Kidney (tissue), 14 donors: Measurements from ENCODE around the gene UMPS. TPM values are rescaled to one million over a fixed set of nuclear protein-coding genes. Genes with fewer than 3 reads are reported as not detected.
"Not testable (repeated sequence)": the region's sequence is repeated elsewhere in the genome, so short reads cannot be mapped to it uniquely, and the experiment has no call there.

ENCODE experiments used
- DNase-seq, 5 donors: peaks; one replicate each; pipeline ENCODE4 v3.0.0-alpha.2; 2013 to 2020
- FAIRE-seq: peaks from 2 replicates; lab custom pipeline; 2012; peaks lifted over from hg19 to GRCh38; lab: Jason Lieb, UNC
- H3K27ac ChIP-seq, 2 donors: one replicate each; pipeline ENCODE4 v1.7.0; 2013; ENCODE audit warnings: low read depth in 2 of 2, low read length in 2 of 2, inconsistent platforms in 1 of 2
- H3K27me3 ChIP-seq: one replicate; pipeline ENCODE4 v1.7.1; 2013; ENCODE audit warnings: low read length, inconsistent platforms; ENCODE audit not compliant: control insufficient read depth, insufficient read depth
- H3K36me3 ChIP-seq, 3 donors: one replicate each; pipeline versions ENCODE4 v1.7.0 to v1.7.1; 2013; ENCODE audit warnings: low read length in 3 of 3, control low read depth in 1 of 3, inconsistent platforms in 1 of 3; ENCODE audit not compliant: insufficient read depth in 3 of 3, control insufficient read depth in 2 of 3
- H3K4me1 ChIP-seq, 3 donors: one replicate each; pipeline versions ENCODE4 v1.7.0 to v1.7.1; 2013; ENCODE audit warnings: low read length in 3 of 3, inconsistent platforms in 1 of 3, low read depth in 1 of 3; ENCODE audit not compliant: control insufficient read depth in 2 of 3, insufficient read depth in 2 of 3
- H3K4me3 ChIP-seq, 3 donors: one replicate each; pipeline versions ENCODE4 v1.7.0 to v1.8.1; 2013; ENCODE audit warnings: low read length in 3 of 3, control low read depth in 1 of 3, inconsistent platforms in 1 of 3
- H3K9ac ChIP-seq, 3 donors: one replicate each; pipeline versions ENCODE4 v1.7.0 to v1.7.1; 2013; ENCODE audit warnings: low read length in 3 of 3, control low read depth in 1 of 3, inconsistent platforms in 1 of 3
- H3K9me3 ChIP-seq, 3 donors: one replicate each; pipeline versions ENCODE4 v1.7.0 to v1.7.1; 2013; ENCODE audit warnings: low read length in 3 of 3, control low read depth in 1 of 3, inconsistent platforms in 1 of 3; ENCODE audit not compliant: control insufficient read depth in 2 of 3, insufficient read depth in 1 of 3
- CTCF ChIP-seq: IDR thresholded peaks from 3 replicates; pipeline ENCODE4 v1.5.1; 2012; ENCODE audit warnings: mild to moderate bottlenecking, moderate library complexity, borderline replicate concordance; ENCODE audit not compliant: insufficient read depth; ENCODE audit errors: extremely low read depth
- intact Hi-C: fragments of 100-400 bp; cut with DNase I; formaldehyde crosslinking; loops from one replicate; pipeline ENCODE4 v1.11.1; 2022
- polyA plus RNA-seq: library from polyadenylated mRNA; stranded (reverse); fragments of 350-450 nt; fragmentation: Illumina TruSeq; extraction: RNeasy Lipid Tissue Mini Kit (QIAGEN cat#74804); gene quantifications from one replicate; pipeline ENCODE4 v1.2.3, GENCODE V29; 2014; ENCODE audit warnings: low read depth, low replicate concordance; ENCODE audit not compliant: insufficient read depth
- total RNA-seq: library from RNA; stranded (reverse); fragmentation: NEBNext Ultra II Directional; extraction: Animal tissue kit (Norgen Biotek cat#: 25700); gene quantifications from one replicate; pipeline ENCODE4 v1.2.1, GENCODE V29; 2021
- donor health status: control.
- donor health status: control.
- donor health status: control.
- donor health status: control.
- donor health status: control.
- donor health status: DM: yes; HTN: yes; CAD: no.
- donor health status: Normal renal cell carcinoma (clear cell type).

The UMPS gene
- total and polyA plus RNA-seq, 2 donors from 2014 or later: 24.7 to 25.7 TPM

- Histone ChIP-seq H3K36me3 (no peaks in the 10 kb centered on the region), H3K4me1 (no peaks in the 10 kb centered on the region), H3K27ac (no peak overlapping the region), H3K9me3 (no peaks in the 10 kb centered on the region), H3K9ac (no peak overlapping the region), H3K4me3 (no peak overlapping the region), H3K27me3 (no peaks in the 10 kb centered on the region)
- FAIRE-seq: no peak
- intact Hi-C loops: no loop called here
- no peak for TF ChIP-seq CTCF
- DNase-seq: no peak
These were observed 21.2 kb downstream of the UMPS start for GRCh38 chr3:124751501-124751900.

GRCh38 chr3:124752051-124752450 is 21.8 kb downstream of the UMPS start:
- no peak for TF ChIP-seq CTCF

GRCh38 chr3:124757926-124758325 is 27.7 kb downstream of the UMPS start:
- H3K27ac ChIP-seq, H3K27me3 ChIP-seq, H3K9ac ChIP-seq, H3K36me3 ChIP-seq, H3K4me1 ChIP-seq, DNase-seq, intact Hi-C loops, FAIRE-seq, H3K4me3 ChIP-seq, H3K9me3 ChIP-seq: not testable (repeated sequence)

More at GRCh38 chr3:124752051-124752450, 21.8 kb downstream of the UMPS start:
- Histone ChIP-seq H3K9ac (no peak overlapping the region), H3K27ac (no peak overlapping the region), H3K36me3 (no peaks in the 10 kb centered on the region), H3K4me3 (no peak overlapping the region), H3K27me3 (no peaks in the 10 kb centered on the region), H3K4me1 (no peaks in the 10 kb centered on the region), H3K9me3 (no peaks in the 10 kb centered on the region)
- intact Hi-C loops: no loop called here
- no peak for FAIRE-seq
- DNase-seq: no peak

- intact Hi-C loops: no loop called here
- no peak for FAIRE-seq
- no peaks in the 10 kb centered on the region for H3K27me3 ChIP-seq
These were observed 28.8 kb downstream of the UMPS start for GRCh38 chr3:124758851-124759635.

More at GRCh38 chr3:124758851-124759635, 28.8 kb downstream of the UMPS start:
- no peak for TF ChIP-seq CTCF
- Histone ChIP-seq H3K4me1 (peaks cover 0 to 2% (median 0%) of the 10 kb centered on the region in 3 donors), H3K4me3 (no peak overlapping the region), H3K9ac (no peak overlapping the region), H3K36me3 (peaks cover 0 to 11% (median 9%) of the 10 kb centered on the region in 3 donors), H3K27ac (no peak overlapping the region), H3K9me3 (no peaks in the 10 kb centered on the region)
- DNase-seq: no peak
